GM04504 (cell line): ENCODE measurements around the gene OSBPL1A.
A peak's percentile ranks its signal among the peaks of the same experiment; 100 is the strongest.

Experiments
- DNase-seq: peaks from one replicate; pipeline ENCODE4 v3.0.0-alpha.2; 2012; ENCODE audit warnings: low read depth

Gene OSBPL1A

DNA sequence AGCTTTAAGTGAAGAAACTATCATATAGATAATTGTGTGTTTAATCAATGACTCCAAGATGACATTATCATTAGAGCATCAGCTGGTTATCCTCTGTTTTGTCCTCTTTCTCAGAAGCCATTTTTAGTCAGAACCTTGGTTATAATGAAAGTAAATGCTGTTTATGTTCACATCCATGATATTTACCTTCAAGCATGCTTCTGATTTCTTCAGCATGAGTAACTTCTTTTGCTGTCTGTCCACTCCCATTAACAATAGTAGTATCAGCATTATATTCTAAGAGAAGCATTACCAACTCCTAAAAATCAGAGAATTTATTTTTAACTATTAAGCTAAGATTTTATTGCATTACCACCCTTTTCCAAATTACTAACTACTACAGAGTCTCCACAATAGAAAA lies 56.3 kb downstream of the OSBPL1A start:
- no peak for DNase-seq

GRCh38 chr18:24333084-24333483 lies 64.5 kb downstream of the OSBPL1A start:
- no peak for DNase-seq

DNA sequence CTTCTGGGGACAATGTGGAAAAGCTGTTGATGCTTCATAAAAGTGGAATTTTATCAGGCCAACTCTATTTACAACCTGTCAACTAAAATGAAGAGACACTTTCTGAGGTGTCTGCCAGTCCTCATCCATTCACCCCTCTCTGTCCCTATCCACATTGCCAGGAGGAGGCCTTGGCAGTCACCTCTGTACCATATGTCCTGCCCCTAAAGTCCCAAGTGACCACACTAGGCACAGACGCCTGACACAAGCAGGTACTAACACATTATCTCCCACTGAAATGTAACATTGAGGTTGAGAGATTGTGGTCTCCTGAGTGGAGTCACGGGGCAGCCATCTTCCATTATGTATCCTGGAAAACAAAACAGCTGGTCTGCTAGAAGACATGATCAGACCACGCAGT lies 71.4 kb downstream of the OSBPL1A start:
- DNase-seq: no peak

GRCh38 chr18:24322584-24323136 lies 75.0 kb downstream of the OSBPL1A start:
- DNase-seq: peak; percentile 25

DNA sequence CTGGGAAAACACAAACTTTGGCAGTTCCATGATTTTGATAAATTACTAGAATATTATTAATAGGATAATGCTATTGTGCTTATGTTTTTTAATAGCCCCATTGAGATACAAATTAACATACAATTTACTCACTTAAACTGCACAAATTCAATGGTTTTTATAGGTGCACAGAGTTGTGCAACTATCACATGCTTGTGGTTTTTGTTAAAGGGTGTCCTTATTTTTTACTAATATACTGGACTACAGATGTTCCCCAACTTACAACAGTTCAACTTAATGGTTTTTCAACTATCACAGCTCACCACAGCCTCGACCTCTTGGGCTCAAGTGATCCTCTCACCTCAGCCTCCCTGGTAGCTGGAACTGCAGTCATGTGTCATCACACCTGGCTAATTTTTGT lies 76.6 kb downstream of the OSBPL1A start:
- DNase-seq: no peak

DNA sequence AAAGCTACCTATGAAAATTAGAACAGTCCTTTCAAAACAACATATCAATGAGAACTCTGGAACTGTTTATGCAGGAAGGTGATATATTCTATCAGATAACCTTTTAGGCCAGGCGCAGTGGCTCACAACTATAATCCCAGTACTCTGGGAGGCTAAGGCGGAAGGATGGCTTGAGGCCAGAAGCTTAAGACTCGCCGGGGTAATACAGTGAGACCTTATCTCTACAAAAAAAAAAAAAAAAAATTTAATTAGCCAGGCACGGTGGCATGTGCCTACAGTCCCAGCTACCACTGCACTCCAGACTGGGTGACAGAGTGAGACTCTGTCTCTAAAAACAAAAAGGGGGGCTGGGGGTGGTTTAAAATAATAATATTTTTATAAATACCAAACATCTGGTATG lies 77.9 kb downstream of the OSBPL1A start:
- no peak for DNase-seq

- DNase-seq: no peak
Observed at GRCh38 chr18:24317370-24317769, 80.3 kb downstream of the OSBPL1A start.

GRCh38 chr18:24315170-24315569 lies 82.5 kb downstream of the OSBPL1A start:
- DNase-seq: no peak

GRCh38 chr18:24306201-24306600 lies 91.4 kb downstream of the OSBPL1A start:
- no peak for DNase-seq

- no peak for DNase-seq
Observed at GRCh38 chr18:24300703-24301102, 96.9 kb downstream of the OSBPL1A start.

DNA sequence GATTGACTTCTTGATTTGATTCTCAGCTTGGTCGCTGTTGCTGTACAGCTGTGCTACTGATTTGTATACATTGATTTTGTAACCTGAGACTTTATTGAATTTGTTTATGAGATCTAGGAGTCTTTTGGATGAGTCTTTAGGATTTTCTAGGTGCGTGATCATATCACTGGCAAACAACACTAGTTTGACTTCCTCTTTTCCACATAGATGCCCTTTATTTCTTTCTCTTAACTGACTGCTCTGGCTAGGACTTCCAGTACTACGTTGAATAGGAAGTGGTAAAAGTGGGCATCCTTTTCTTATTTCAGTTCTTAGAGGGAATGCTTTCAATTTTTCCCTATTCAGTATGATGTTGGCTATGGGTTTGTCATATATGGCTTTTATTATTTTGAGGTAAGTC lies 101.3 kb downstream of the OSBPL1A start:
- no peak for DNase-seq

DNA sequence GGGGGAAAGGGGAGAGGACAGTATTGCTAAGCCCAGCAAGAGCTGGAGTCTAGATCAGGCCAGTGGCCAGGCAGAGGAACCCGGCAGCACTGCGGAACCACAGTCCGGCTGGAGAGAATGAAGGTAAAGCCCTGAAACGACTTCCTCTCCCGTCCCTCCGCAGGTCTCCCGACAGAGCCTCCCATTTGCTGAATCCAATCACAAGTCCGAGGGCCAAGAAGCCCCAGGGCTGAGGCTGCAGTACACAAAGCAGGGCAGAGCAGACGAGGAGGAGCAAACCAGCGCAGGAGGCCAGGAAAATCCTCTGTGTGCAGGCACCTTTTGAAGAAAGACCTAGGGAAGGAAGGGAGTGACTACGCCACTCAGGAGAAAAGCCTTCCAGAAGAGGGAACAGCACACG lies 104.4 kb downstream of the OSBPL1A start:
- no peak for DNase-seq

- no peak for DNase-seq
Observed at GRCh38 chr18:24278591-24278990, 119.0 kb downstream of the OSBPL1A start.

- DNase-seq: no peak
Observed at GRCh38 chr18:24277516-24278195, 120.0 kb downstream of the OSBPL1A start.

DNA sequence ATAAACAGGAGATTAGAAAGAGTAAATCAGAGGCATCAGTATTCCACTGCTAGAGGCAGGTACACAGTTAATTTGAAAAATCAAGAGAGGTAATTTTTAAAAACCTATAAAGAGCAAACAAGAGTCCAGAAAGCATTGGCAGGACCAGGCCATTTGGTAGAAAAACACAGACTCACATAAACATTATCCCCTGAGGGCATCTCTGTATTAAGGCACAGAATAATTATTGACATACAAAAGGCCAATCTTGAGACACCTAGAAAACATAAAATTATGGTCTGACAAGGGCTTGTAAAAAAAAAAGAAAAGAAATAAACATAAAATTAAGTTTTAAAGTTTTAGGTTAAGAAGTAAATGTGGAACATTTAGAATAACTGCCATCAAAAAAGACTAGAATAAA lies 120.6 kb downstream of the OSBPL1A start:
- no peak for DNase-seq

DNA sequence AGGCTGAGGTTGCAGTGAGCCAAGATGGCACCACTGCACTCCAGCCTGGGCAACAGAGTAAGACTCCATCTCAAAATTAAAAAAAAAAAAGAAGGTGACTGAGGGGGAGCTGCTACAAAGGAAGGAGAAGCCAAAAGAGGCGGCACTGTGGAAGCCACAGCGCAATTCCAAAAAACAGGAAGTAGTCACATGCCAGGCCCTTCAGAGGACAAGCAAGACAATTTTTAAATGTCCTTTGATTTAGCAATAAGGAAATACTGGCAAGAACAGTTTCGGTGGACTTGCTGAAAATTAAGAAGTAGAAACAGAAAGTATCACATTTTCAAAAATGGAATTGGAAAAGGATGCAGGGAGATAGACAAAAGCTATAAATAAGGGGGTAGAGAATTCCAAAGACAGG lies 122.8 kb downstream of the OSBPL1A start:
- DNase-seq: no peak

DNA sequence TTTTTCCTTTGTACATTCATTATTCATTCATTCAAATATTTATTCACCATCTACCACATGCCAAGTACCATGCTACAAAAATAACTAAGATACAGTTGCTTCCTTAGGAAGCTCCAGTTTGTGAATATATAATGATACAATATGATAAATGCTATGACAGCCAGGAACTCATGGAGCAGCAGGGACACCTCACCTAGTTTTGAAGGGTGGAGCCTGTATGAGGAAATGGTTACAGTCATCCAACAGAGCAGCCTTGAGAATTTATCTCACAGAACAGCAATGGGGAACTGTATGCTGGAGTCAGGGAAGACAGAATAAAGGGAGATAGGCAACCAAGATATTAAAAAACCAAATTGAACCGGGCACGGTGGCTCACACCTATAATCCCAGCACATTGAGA lies 124.0 kb downstream of the OSBPL1A start:
- no peak for DNase-seq

GRCh38 chr18:24272229-24272525 lies 125.4 kb downstream of the OSBPL1A start:
- DNase-seq: no peak

DNA sequence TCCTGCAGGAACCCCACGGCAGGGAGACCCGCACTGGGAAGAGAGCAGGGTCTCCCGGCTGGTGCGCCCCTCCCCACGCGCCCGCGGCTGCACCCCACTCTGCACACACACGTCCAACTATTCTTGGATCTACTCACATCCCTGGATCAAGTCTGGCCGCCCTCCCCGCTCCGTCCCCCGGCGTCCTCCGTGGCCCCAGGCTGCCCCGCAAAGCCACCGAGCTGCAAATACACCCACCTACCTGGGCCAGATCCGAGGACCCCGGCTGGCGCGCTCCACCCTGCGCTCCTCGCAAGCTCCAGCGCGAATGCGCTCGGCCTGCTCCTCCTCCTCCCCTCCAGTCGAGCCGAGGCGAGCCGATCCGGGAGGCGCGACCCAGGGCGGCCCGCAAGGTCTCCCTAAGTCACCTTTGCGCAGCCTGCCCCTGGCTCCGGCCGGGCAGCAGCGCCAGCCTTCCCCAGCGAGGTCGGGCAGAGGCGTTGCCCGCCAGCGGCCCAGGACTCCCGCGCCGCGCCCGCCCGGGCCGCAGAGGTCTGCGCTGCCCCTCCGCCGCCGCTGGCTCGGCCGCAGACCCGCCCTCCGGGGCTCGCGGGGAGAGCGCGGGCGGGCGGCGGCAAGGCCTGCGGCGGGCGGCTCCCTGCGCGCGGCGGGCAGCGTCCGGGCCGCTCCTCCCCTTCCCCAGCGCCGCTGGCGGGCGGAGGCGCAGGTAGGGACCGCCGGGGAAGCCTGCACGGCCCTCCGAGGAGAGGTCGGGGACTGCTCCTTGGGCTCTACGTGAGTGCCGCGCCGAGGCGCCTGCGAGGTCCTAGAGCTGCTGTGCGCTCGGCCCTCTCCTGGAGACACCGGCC lies 126.0 kb downstream of the OSBPL1A start:
- peak; percentile 42 for DNase-seq

DNA sequence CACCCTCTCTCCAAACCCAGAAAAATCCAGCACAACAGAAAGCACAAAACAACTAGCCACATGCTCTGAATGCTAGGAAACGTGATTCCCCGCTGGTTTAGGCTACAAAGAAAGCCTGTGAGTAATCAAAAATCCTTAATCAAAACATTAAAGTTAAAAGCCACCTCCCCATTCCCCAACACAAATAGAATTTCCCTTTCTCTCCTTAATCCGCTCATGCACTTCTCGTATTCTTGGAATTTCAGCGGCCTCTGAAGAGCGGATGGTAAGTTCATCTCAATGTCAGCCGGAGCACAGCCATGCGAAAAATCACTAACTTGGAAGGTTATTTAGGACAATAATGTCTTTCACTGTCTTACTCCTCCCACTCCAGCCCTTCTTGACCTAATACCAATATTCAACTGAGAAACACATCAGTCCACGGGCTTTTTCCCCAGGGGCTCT lies 126.7 kb downstream of the OSBPL1A start:
- DNase-seq: peak; percentile 14

DNA sequence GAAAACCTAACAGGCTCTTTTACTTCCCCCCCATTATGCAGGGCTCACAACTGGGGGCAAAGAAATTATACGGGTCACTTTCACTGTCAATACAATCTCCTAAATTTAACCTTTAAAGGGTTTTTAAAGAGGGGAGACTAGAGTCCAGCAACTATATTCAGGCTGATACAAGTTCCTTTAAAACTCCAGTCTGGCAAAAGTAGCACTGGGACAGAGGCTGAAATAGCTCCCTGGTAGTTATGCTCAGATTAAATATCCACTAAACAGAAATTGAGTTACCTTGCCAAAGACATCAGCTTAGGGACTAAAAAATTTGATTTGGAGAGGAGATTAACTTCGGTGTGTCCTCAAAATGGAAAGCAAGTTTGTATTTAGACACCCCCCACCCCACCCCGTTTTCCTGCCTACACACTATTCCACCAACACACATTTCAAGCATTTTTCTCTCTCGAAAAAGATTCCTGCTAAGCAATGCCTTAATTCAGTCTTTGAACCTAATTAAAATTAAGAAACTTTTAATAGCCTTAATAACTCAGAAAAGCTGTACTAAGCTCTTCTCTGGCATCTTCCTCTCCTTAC lies 127.2 kb downstream of the OSBPL1A start:
- no peak for DNase-seq

DNA sequence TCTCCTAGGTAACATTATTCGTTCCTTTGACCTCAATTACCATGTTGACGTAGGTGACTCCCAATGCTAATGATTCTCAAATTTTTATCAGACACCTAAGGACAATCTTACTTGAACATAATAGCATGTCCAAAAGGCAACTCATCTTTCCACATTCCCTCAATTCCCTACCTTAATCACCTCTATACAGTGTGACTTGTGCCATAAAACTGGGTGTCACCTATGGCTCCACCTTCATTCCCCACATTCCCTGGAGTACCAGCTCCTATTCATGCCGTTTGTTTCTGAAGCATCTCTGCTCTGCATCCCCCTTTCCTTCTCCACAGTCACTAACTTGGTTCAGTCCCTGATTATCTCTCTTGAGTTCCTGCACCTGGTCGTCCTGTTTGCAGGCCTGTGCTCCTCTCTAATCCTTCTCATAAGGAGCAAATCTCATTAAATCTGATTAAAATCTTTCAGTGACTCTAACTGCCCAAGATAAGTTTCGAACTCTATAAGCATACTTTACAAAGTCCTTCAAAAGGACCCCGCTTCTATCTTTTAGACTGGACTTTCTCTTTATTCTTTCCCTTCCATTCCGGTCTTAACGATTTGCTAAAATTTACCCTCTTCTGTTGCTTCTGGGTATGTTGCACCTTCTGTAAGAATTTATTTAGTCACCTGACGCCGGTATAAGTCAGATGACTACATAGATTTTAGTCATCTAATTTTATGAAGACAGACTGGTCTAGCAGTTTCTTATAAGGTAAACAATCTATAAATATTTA lies 128.7 kb downstream of the OSBPL1A start:
- DNase-seq: no peak
